ENCODE results near the gene EIF4E2.

The EIF4E2 gene

GRCh38 chr2:232550354-232551249 lies at the start of gene EIF4E2, which contains the start of gene TIGD1:
Gene EIF4E2 (plus strand): TSS chr2:232550689. CDS start chr2:232550725, 36 bp downstream.
Gene TIGD1 (minus strand): TSS chr2:232550557. CDS start chr2:232549882, 675 bp downstream.
- Histone ChIP-seq H3K36me3 (ENCODE audit: low read length) (no peaks in the 10 kb centered on the region), H3K9ac (ENCODE audit: low read length) (peak within 1 kb of the TSS; percentile 93), H3K9me3 (ENCODE audit: insufficient read depth, low read length) (no peaks in the 10 kb centered on the region), H3K9me2 (replicated peaks; ENCODE audit: insufficient read depth, low read length) (no peaks in the 10 kb centered on the region), H3K27me3 (ENCODE audit: low read length) (no peaks in the 10 kb centered on the region), H4K20me1 (ENCODE audit: low read depth, low read length) (no peaks in the 10 kb centered on the region; the same call in 1 of the 2 replicates), H3K27ac (ENCODE audit: low read depth, low read length) (peak within 1 kb of the TSS; percentile 83), H3K79me2 (ENCODE audit: insufficient read depth, low read length) (peaks cover 79% of the 10 kb centered on the region), H3K4me2 (ENCODE audit: low read depth, low read length, poor library complexity, severe bottlenecking) (peak within 1 kb of the TSS; percentile 80), H3K4me3 (ENCODE audit: insufficient read depth, low read length, poor library complexity, severe bottlenecking) (peak within 1 kb of the TSS; percentile 88), H3F3A (ENCODE audit: insufficient read depth) (no peaks in the 10 kb centered on the region), H2AFZ (ENCODE audit: low read depth, low read length, severe bottlenecking) (peak within 1 kb of the TSS; percentile 83)
- TF ChIP-seq CTCF (IDR thresholded peaks at IDR 0.05; ENCODE audit: insufficient read depth, low read length, poor library complexity, severe bottlenecking) (no peak), EZH2phosphoT487 (conservative IDR thresholded peaks at IDR 0.05; ENCODE audit: low read length) (no peak)

- Histone ChIP-seq H3K79me2 (ENCODE audit: insufficient read depth, low read length) (no peaks in the 10 kb centered on the region), H4K20me1 (ENCODE audit: low read depth, low read length) (no peaks in the 10 kb centered on the region), H3K4me2 (ENCODE audit: low read depth, low read length, poor library complexity, severe bottlenecking) (no peak overlapping the region), H3K27ac (ENCODE audit: low read depth, low read length) (no peak overlapping the region), H3K4me3 (ENCODE audit: insufficient read depth, low read length, poor library complexity, severe bottlenecking) (no peak overlapping the region), H3K9me2 (replicated peaks; ENCODE audit: insufficient read depth, low read length) (no peaks in the 10 kb centered on the region), H3K36me3 (ENCODE audit: low read length) (no peaks in the 10 kb centered on the region), H3K9me3 (ENCODE audit: insufficient read depth, low read length) (no peaks in the 10 kb centered on the region), H3F3A (ENCODE audit: insufficient read depth) (no peaks in the 10 kb centered on the region), H2AFZ (ENCODE audit: low read depth, low read length, severe bottlenecking) (no peak overlapping the region), H3K27me3 (ENCODE audit: low read length) (no peaks in the 10 kb centered on the region), H3K9ac (ENCODE audit: low read length) (no peak overlapping the region)
- TF ChIP-seq EZH2phosphoT487 (conservative IDR thresholded peaks at IDR 0.05; ENCODE audit: low read length) (no peak), CTCF (IDR thresholded peaks at IDR 0.05; ENCODE audit: insufficient read depth, low read length, poor library complexity, severe bottlenecking) (no peak)
Observed at GRCh38 chr2:232501331-232501771, 49.1 kb upstream of the EIF4E2 start.

GRCh38 chr2:232501794-232502390 lies 48.6 kb upstream of the EIF4E2 start:
- Histone ChIP-seq H3K9me2 (replicated peaks; ENCODE audit: insufficient read depth, low read length) (no peaks in the 10 kb centered on the region), H2AFZ (ENCODE audit: low read depth, low read length, severe bottlenecking) (no peak overlapping the region), H3K9me3 (ENCODE audit: insufficient read depth, low read length) (no peaks in the 10 kb centered on the region), H3K36me3 (ENCODE audit: low read length) (no peaks in the 10 kb centered on the region), H3K9ac (ENCODE audit: low read length) (no peak overlapping the region), H4K20me1 (ENCODE audit: low read depth, low read length) (no peaks in the 10 kb centered on the region), H3K27me3 (ENCODE audit: low read length) (no peaks in the 10 kb centered on the region), H3K79me2 (ENCODE audit: insufficient read depth, low read length) (no peaks in the 10 kb centered on the region), H3F3A (ENCODE audit: insufficient read depth) (no peaks in the 10 kb centered on the region), H3K4me2 (ENCODE audit: low read depth, low read length, poor library complexity, severe bottlenecking) (no peak overlapping the region), H3K27ac (ENCODE audit: low read depth, low read length) (no peak overlapping the region), H3K4me3 (ENCODE audit: insufficient read depth, low read length, poor library complexity, severe bottlenecking) (no peak overlapping the region)
- TF ChIP-seq EZH2phosphoT487 (conservative IDR thresholded peaks at IDR 0.05; ENCODE audit: low read length) (no peak), CTCF (IDR thresholded peaks at IDR 0.05; ENCODE audit: insufficient read depth, low read length, poor library complexity, severe bottlenecking) (no peak)

All from SU-DHL-6 (cell line).